GM19023 (cell line): ENCODE measurements around the gene COLGALT1.
"Not testable (repeated sequence)": the region's sequence is repeated elsewhere in the genome, so short reads cannot be mapped to it uniquely, and the experiment has no call there.

Source experiments
- ATAC-seq: cut with Tn5 transposase; IDR thresholded peaks from one replicate; pipeline ENCODE4 v1.9.1; 2021; ENCODE audit warnings: mild to moderate bottlenecking, moderate library complexity; ENCODE audit not compliant: unreplicated experiment

The COLGALT1 gene

DNA sequence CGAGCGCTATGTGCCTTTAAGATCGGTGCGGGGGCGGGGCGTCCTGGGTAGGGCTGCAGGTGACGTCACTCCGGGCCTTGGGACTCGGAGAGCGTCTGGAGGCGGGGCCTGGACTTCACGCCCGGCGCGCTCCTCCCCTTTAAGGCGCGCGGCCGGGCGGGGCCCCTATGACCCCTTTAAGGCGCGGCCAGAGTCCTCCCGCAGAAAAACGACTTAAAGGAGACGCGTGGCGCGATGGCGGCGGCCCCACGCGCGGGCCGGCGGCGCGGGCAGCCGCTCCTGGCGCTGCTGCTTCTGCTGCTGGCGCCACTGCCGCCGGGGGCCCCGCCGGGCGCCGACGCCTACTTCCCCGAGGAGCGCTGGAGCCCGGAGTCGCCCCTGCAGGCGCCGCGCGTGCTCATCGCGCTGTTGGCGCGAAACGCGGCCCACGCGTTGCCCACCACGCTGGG lies at the start of gene COLGALT1:
TSS of gene COLGALT1 (plus strand) at position 170 of the 449 bp plus-strand sequence. CDS start at position 235, 65 bp downstream.
- ATAC-seq: peak; percentile 91

DNA sequence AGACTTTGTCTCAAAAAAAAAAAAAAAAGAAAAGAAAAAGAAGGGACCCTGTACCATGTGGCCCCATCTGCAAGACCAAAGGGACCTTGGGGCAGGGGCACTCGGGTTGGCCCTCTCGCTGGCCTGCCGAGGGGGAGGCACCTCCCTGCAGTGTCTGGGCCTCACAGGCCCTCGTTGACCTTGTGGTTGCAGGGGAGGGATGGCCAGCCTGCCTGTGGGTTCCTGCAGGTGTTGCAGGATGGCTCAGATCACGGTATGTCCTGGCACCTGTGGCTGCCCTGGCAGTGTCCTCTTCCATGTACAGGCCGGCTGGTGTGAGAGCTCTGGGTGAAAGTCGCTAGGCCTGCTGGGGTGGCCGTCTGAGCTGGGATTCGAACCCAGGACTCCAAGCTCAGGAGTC lies 48.7 kb upstream of the COLGALT1 start:
- no peak for ATAC-seq

DNA sequence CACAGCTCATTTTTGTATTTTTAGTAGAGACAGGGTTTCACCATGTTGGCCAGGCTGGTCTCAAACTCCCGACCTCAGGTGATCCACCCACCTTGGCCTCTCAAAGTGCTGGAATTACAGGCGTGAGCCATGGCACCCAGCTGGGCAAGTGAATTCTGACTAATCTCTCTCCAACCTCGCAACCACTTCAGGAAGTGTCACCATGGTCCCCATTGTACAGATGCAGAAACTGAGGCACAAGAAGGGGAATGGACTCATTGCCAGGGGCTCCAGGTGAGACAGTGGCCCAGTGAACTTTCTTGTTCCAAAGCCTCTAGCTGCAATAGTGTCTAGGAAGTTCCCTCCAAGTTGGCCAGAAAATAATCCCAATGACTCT lies 46.9 kb upstream of the COLGALT1 start:
- ATAC-seq: not testable (repeated sequence)

DNA sequence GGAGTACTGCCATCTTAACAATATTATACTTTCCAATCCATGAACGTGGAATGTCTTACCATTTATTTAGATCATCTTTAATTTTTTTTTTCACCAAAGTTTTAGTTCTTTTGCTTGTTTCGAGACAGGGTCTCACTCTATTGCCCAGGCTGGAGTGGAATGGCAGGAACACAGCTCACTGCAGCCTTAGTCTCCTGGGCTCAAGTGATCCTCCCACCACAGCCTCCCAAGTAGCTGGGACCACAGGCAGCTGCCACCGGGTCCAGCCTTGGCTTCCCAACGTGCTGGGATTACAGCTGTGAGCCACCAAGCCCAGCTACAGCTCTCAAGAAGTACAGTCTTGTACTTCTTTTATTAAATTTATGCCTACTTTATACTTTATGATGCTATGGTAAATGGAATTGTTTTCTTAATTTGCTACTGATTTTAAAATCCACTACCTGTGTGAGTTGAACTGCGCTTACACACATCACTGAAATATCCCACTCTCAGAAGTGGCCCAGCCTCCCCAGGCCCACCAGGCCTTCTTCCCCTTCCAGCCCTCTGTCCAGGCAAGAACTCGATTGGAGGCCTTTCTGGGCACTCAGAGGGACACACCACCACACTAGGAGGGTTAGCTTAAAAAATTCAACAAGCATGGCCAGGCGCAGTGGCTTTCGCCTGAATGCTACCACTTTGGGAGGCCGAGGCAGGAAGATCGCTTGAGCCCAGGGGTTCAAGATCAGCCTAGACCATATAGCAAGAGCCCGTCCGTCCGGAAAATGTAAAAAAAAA lies 45.0 kb upstream of the COLGALT1 start:
- no peak for ATAC-seq

DNA sequence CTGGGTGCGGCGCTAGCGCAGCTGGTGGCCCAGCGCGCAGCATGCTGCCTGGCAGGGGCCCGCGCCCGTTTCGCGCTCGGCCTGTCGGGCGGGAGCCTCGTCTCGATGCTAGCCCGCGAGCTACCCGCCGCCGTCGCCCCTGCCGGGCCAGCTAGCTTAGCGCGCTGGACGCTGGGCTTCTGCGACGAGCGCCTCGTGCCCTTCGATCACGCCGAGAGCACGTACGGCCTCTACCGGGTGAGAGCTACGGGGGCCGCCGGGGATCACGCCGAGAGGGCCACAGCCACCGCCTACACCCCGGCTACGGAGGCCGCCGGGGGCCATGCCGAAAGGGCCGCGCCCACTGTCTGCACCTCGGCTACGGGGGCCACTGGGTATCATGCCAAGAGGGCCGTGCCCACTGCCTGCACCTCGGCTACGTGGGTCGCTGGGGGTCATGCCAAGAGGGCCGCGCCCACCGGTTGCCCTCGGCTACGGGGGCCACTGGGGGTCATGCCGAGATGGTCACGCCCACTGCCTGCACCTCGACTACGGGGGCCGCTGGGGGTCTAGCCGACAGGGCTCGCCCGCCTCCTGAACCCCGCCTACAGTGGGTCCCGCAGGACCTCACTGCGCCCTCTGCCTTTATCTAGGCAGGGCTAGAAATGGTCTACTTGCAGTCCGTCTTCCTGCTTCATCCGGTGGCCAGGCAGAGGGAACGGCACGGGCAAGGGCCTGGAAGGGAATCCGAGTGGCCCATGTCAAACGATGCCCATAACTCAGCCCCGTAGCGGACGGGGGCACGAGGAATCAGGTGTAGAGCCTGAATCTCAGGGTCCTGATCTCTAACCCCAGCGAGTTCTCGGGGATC lies 43.5 kb upstream of the COLGALT1 start:
- ATAC-seq: peak; percentile 62

DNA sequence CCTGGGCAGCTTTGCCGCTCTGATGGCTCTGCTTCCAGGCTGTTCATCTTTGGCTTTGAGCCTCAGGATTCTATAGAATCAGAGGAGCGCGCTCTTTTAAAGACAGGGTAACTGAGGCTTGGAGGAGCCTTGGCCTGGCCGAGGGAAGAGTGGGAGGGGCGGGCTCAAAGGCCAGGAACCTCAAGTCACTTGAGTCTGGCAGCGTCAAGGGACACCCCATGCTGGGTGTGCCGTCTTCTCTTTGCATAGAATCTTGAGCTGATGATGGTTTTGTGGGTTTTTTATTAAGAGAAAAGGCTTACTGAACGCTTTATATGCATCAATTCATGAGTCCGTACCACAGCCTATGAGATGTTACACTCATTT lies 42.9 kb upstream of the COLGALT1 start:
- no peak for ATAC-seq

DNA sequence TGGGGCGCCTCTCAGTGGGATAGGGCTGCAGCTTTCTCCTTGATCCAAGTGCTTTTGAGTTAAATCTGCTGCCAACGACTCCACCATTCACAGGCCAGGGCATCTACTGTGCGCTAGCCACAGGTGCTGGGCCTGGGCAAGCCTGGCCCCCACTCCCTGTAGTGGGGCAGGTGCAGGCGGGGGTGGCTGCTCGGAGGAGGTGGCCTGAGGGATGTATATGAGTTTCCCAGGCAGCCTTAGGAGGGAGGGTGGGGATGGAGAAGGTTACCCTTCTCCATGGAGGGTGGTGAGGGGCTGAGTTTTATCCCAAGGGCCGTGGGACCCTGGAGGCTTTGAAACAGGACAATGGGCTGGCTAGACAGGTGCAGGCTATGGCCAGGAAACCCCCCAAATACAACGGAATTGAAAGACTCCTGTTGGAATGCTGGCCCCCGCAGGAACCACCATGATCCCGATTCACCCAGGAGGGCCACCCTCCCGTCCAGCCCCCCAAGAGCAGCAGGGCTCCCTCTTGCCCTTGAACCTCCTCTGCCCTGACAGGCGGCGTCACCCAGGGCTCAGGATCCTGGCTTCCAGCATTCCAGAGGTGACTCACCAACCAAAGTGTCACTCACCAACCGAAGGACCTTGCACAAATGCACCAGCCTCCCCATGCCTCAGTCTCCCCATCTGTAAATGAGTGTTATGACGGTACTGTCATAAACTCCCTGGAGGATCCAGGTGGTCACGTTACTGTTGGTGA lies 39.9 kb upstream of the COLGALT1 start:
- no peak for ATAC-seq

DNA sequence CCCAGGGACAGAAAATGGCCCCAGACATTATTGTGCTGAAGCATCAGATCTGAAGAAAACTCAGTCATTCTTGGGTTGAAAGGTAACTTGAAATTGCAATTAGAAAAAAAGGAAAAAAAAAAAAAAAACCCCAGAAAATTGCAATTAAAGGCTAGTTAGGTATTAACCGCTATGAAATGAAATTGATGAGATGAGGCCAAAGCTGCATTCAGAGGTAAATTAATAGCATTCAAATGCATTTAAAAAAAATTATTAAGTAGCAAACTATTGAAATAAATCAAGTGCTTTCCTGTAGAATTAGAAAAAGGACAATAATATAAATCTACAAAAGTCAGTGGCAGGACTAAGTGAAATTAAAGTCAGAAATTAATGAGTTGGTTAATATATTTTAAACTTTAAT lies 37.6 kb upstream of the COLGALT1 start:
- ATAC-seq: no peak

DNA sequence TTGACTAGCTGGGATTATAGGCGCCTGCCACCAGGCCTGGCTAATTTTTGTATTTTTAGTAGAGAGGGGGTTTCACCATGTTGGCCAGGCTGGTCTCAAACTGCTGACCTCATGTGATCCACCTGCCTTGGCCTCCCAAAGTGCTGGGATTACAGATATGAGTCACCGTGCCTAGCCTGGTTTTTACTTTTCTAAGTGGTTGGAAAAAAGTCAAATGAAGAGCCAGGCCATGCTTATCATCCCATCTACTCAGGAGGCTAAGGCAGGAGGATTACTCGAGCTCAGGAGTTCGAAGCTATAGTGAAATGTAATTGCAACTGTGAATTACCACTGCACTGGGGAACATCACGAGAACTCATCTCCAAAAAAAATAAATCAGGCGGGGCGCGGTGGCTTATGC lies 36.8 kb upstream of the COLGALT1 start:
- not testable (repeated sequence) for ATAC-seq

DNA sequence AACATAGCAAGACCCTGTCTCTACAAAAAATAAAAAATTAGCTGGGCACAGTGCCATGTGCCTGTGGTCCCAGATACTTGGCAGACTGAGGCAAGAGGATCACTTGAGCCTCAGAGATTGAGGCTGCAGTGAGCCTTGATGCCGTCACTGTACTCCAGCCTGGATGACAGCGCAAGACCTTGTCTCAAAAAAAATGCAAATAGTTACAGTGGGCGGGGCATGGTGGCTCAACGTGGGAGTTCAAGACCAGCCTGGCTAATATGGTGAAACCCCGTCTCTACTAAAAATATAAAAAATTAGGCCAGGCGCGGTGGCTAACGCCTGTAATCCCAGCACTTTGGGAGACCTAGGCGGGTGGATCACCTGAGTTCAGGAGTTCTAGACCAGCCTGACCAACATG lies 35.5 kb upstream of the COLGALT1 start:
- no peak for ATAC-seq

DNA sequence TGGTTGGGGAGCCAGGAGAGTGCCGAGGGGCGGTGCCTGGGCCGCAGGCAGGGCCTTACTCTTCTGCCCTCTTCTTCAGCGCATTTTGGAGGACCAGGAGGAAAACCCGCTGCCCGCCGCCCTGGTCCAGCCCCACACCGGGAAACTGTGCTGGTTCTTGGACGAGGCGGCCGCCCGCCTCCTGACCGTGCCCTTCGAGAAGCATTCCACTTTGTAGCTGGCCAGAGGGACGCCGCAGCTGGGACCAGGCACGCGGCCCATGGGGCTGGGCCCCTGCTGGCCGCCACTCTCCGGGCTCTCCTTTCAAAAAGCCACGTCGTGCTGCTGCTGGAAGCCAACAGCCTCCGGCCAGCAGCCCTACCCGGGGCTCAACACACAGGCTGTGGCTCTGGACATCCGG lies 34.6 kb upstream of the COLGALT1 start:
- ATAC-seq: no peak

DNA sequence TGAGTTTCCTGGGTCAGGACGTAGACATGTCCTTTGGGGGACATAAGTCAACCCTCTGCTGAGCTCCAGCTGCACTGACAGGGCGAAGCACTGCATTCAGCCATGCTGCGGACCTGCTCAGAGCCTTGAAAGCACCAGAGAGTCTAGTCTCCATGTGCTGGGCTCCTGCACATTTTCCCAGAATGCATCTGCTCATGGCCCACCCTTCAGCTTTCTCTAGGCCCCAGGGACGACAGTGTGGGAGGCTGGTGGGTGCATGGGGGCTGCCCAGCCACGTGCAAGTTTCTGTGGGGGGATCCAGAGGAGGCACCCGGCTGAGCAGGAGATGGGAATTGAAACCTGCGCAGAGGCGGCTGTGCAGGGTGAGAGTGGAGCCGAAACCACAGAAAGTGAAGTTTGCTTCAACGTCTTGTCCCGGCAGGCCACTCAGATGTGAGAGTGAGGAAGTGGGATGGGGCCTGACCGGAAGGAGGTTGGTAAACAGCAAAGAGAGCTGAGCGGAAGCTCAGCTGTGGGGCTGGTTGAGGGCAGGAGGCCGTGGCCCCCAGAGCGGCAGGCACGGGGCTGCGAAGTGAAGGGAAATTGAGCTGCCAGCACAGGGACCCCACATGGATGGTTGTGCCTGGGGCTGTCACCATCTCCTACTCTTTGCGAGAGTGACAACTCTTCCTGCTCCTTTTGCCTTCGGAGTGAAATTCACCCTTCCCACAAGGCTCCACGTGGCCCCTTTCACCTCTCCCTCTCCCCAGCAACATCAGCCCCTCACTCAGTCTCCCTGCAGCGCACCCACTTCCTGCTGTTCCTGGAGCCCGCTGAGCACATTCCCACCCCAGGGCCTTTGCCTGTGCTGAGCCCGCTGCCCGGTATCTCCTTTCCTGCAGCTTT lies 32.2 kb upstream of the COLGALT1 start:
- ATAC-seq: peak; percentile 76

DNA sequence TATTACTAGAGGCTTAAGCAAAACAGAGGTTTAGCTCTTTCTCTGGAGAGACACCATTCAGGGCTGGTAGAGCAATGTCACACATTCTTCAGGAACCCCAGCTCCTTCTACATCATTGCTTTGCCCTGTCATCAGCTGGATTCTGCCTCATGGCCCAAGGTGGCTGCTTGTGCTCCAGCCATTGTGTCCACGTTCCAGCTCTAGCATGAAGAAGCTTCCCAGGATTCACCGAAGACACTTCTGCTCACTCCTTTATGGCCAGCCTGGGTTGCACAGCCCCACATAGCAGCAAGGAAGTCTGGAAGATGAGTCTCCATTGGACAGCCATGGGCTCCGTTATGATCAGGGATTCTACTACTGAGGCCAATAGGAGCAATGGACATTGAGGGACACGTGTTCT lies 30.8 kb upstream of the COLGALT1 start:
- no peak for ATAC-seq

DNA sequence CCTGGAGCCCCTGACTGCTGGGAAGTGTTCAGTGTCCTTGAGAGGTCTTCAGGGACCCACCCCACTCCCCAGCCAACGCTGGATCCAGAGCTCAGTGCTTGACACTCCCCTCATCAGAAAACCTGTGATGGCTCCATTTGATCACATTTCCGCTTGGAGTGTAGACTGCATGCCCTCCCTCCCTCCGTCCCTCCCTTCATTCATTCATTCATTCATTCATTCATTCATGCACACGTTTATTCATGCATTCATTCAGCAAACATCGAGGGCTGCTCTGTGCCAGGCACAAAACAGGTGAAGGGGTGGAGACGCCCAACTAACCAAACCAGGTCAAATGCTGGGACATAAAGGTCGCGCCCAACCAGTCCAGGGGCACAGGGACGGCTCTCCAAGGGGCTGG lies 30.3 kb upstream of the COLGALT1 start:
- ATAC-seq: no peak

DNA sequence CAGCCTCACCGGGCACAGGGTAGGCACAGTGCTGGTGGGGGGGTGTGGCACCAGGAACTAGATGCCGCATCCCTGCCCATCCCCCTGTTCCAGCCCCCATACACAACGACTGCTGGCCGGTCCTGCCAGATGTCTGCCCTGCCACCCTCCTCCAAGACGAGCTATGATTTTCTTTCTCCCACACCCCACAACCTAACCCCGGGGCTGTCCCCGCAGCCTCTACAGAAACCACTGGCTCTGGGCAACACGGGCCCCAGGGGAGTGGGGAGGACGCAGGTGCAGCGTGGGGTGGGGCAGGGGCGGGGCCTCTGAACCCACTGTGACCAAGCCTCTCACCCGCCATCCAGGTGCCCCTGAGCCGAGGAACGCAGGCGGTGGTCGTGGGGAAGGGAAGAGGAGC lies 28.5 kb upstream of the COLGALT1 start:
- ATAC-seq: peak; percentile 37

DNA sequence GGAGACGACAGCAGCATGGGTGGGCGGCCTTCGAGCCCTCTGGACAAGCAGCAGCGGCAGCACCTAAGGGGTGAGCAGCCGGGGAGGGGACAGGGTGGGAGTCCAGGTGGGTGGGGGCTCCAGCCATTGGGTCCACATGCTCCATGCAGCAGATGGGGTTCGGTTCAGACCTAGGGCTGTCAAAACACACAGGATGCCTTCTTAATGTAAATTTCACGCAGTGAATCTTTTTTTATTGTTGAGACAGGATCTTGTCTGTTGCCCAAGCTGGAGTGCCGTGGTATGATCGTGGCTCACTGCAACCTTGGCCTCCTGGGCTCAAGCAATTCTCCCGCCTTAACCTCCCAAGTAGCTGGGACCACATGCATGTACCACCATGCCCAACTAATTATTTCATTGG lies 28.1 kb upstream of the COLGALT1 start:
- no peak for ATAC-seq

DNA sequence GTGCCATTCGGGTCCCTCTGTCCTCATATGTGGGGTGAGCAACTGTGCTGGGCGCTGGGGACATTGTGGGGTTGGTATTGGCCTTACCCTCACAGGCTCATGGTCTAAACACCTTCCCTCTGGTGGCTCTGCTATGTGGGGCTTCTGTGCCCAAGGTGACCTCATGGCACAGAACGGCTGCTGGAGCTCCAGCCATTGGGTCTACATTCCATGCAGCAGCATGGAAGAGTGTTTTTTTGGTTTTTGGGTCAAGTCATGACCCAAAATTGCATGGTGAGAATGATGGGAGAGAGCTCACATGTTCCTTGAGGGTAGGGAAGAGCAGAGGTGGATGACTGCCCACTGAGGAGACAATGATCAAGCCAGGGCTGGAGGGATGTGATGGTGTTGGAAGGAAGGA lies 26.8 kb upstream of the COLGALT1 start:
- no peak for ATAC-seq

DNA sequence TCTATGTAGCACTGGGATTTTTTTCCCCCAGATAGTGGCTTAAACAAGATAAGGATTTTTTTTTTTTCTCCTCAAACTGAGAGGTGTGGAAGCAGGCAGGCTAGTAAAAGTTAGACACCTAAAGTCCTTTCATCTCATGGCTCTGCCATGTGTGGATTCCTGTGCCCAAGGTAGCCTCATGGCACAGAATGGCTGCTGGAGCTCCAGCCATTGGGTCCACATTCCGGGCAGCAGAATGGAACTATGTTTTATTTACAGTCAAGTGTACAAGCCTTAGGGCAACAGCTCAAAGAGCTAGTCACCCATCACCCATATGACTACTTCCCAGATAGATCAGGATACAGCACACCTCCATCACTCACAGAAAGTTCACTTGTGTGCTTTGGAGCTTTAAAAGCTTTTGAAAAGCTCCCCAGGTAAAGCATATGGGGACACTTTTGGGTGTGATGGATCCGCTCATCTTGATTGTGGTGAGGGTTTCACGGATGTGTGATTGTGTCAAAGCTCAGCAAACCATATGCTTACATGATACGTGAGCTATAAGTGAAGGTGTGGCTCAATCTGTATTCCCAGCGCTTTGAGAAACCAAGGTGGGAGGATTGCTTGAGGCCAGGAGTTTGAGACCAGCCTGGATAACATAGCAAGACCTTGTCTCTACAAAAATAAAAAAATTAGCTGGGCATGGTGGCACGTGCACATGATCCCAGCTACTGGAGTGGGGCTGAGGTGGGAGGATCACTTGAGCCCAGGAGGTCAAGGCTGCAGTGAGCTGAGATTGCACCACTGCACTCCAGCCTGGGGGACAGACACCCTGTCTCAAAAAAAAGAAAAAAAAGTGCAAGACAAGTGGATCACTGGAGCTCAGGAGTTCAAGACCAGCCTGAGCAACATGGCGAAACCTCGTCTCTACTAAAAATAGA lies 25.9 kb upstream of the COLGALT1 start:
- ATAC-seq: no peak

DNA sequence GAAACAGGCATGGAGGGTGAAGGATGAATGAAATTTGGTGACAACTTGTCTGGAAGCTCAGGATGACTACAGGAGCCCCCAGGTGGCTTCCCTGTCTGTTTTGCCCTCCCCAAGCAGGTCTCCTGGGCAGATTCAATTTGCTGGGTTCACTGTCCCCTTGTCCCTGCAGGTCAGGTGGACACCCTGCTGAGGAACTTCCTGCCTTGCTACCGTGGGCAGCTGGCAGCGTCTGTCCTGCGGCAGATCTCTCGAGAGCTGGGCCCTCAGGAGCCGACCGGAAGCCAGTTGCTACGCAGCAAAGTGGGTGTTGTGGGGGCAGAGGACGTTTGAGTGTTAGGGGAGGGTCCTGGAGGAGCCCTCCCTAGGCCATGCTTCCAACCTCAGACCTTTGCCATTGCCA lies 24.9 kb upstream of the COLGALT1 start:
- no peak for ATAC-seq
